HG03280 (cell line): ENCODE measurements around the gene IL17REL.
"Not testable (repeated sequence)": the region's sequence is repeated elsewhere in the genome, so short reads cannot be mapped to it uniquely, and the experiment has no call there.

Source experiments
- ATAC-seq: cut with Tn5 transposase; IDR thresholded peaks from one replicate; pipeline ENCODE4 v1.9.1; 2021; ENCODE audit warnings: mild to moderate bottlenecking, moderate library complexity; ENCODE audit not compliant: unreplicated experiment

The IL17REL gene

GRCh38 chr22:49992921-49993648 lies 19.5 kb downstream of the IL17REL start:
- no peak for ATAC-seq

GRCh38 chr22:49991907-49992533 lies 20.5 kb downstream of the IL17REL start:
- ATAC-seq, result no peak

GRCh38 chr22:49991167-49991566 lies 21.4 kb downstream of the IL17REL start:
- ATAC-seq, result no peak

- ATAC-seq, result not testable (repeated sequence)
These were observed 22.7 kb downstream of the IL17REL start for GRCh38 chr22:49989826-49990225.

- no peak for ATAC-seq
These were observed 26.2 kb downstream of the IL17REL start for GRCh38 chr22:49986325-49986724.

GRCh38 chr22:49983148-49984042 lies 29.2 kb downstream of the IL17REL start:
- no peak for ATAC-seq

GRCh38 chr22:49981799-49982198 lies 30.8 kb downstream of the IL17REL start:
- not testable (repeated sequence) for ATAC-seq

GRCh38 chr22:49979587-49980264 lies 32.8 kb downstream of the IL17REL start:
- ATAC-seq, result no peak

- no peak for ATAC-seq
These were observed 35.0 kb downstream of the IL17REL start for GRCh38 chr22:49977578-49977977.

- ATAC-seq, result no peak
These were observed 36.0 kb downstream of the IL17REL start for GRCh38 chr22:49976439-49977175.

GRCh38 chr22:49975543-49976389 lies 36.8 kb downstream of the IL17REL start:
- no peak for ATAC-seq

GRCh38 chr22:49973018-49973961 lies 39.3 kb downstream of the IL17REL start:
- ATAC-seq, result no peak

GRCh38 chr22:49972163-49973017 lies 40.2 kb downstream of the IL17REL start:
- no peak for ATAC-seq

- peak; percentile 27 for ATAC-seq
These were observed 41.1 kb downstream of the IL17REL start for GRCh38 chr22:49971232-49972162.

- peak; percentile 69 for ATAC-seq
These were observed 41.9 kb downstream of the IL17REL start for GRCh38 chr22:49970528-49971231.
